ENCODE measurements around the gene SUGCT. TPM values are rescaled to one million over a fixed set of nuclear protein-coding genes. Genes with fewer than 3 reads are reported as not detected.

Gene SUGCT
- total RNA-seq, 1 donor from 2014 or later, result 7.1 TPM

DNA sequence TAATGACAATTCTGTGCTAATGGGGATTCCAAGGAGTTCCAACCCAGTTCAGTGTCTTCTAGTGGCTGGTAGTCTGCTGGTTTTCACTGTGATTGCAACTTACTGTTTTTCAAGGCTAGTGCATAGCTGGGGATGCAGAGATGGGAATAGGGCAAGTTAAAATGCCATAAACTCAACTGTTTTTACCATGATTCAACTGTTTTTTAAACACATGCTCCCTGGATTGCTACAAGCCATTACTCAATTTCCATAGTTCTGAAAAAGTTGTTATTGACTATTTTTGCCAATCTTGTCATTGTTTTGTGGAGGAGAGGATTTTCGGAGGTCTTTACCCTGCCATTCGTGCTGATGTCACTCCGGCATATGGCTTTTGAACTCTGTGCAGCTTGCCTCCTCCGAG is 245.3 kb downstream of the SUGCT start:
- TF ChIP-seq CTCF (conservative IDR thresholded peaks at IDR 0.05), result no peak
- Mint-ChIP-seq H3K4me1 (ENCODE audit: unreplicated experiment) (no peaks in the 10 kb centered on the region), H3K4me3 (no peak overlapping the region), H3K9me3 (no peaks in the 10 kb centered on the region), H3K27me3 (no peaks in the 10 kb centered on the region), H3K36me3 (no peaks in the 10 kb centered on the region), H3K27ac (no peak overlapping the region)
- no peak for DNase-seq (ENCODE audit: extremely low spot score, unreplicated experiment)

DNA sequence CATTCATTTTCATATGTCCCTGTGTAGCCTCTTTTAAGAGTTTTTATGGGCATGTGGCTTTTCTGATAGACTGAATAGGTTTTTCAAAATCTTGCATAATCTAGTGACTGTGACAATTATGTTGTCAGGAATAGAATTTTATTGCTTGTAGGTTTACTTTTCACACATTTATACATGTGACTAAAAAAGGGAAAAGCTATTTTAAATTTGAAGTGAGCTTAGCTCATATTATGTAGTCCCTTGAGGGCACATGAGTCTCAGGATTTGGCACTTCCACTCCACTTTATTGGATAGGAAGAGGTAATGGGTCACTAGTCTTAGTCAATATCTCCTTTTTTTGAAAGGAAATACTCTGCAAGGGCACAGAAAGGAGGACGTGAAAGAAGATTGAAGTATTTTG is 247.3 kb downstream of the SUGCT start:
- Mint-ChIP-seq H3K27ac (no peak overlapping the region), H3K27me3 (no peaks in the 10 kb centered on the region), H3K9me3 (no peaks in the 10 kb centered on the region), H3K4me1 (ENCODE audit: unreplicated experiment) (no peaks in the 10 kb centered on the region), H3K36me3 (no peaks in the 10 kb centered on the region), H3K4me3 (no peak overlapping the region)
- no peak for TF ChIP-seq CTCF (conservative IDR thresholded peaks at IDR 0.05)
- no peak for DNase-seq (ENCODE audit: extremely low spot score, unreplicated experiment)

DNA sequence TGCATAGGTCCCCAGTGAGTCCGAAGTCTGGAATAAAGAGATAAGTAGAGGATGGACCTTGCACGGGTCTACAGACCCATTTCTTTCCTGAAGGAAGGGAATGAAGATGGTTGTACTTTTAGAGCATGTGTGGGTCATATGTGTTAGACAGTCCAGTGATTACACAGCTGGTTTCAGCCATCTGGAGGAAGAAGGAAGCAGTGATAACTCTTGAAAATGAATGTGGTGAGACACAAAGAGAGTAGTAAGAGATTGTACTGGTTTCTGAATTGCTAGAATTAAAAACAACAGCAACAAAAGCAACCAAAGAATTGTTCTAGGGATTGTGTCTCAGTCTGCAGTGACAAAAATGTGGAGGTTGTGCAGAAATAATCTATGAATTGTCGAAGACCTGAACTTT is 258.9 kb downstream of the SUGCT start:
- no peak for TF ChIP-seq CTCF (conservative IDR thresholded peaks at IDR 0.05)
- H3K9me3 Mint-ChIP-seq, result no peaks in the 10 kb centered on the region
- H3K27me3 Mint-ChIP-seq, result no peaks in the 10 kb centered on the region
- DNase-seq (ENCODE audit: extremely low spot score, unreplicated experiment), result no peak
- H3K4me1 Mint-ChIP-seq (ENCODE audit: unreplicated experiment), result no peaks in the 10 kb centered on the region
- H3K36me3 Mint-ChIP-seq, result no peaks in the 10 kb centered on the region
- H3K27ac Mint-ChIP-seq, result no peak overlapping the region
- H3K4me3 Mint-ChIP-seq, result no peak overlapping the region

DNA sequence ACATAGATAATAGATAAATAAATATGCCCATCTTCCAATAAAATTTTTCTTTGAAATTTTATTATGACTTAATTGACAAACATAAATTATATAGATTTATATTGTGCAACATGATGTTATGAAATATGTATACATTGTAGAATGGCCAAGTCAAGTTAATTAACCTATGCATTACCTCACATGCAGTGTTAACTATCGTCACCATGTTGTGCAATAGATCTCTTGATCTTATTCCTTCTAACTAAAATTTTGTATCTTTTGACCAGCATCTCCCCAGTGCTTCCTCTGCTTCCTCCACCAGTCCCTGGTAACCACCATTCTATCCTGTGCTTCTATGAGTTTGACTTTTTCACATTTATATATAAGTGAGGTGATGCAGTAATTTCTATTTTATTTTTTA is 259.6 kb downstream of the SUGCT start:
- no peak for DNase-seq (ENCODE audit: extremely low spot score, unreplicated experiment)
- Mint-ChIP-seq H3K27ac (no peak overlapping the region), H3K9me3 (no peaks in the 10 kb centered on the region), H3K4me1 (ENCODE audit: unreplicated experiment) (no peaks in the 10 kb centered on the region), H3K36me3 (no peaks in the 10 kb centered on the region), H3K4me3 (no peak overlapping the region), H3K27me3 (no peaks in the 10 kb centered on the region)
- no peak for TF ChIP-seq CTCF (conservative IDR thresholded peaks at IDR 0.05)

- no peaks in the 10 kb centered on the region for H3K27me3 Mint-ChIP-seq
- H3K9me3 Mint-ChIP-seq, result no peaks in the 10 kb centered on the region
- H3K27ac Mint-ChIP-seq, result no peak overlapping the region
Measured at GRCh38 chr7:40400525-40400924, 265.7 kb downstream of the SUGCT start.

More at GRCh38 chr7:40400525-40400924, 265.7 kb downstream of the SUGCT start:
- Mint-ChIP-seq H3K4me3 (no peak overlapping the region), H3K4me1 (ENCODE audit: unreplicated experiment) (no peaks in the 10 kb centered on the region), H3K36me3 (no peaks in the 10 kb centered on the region)
- TF ChIP-seq CTCF (conservative IDR thresholded peaks at IDR 0.05), result no peak
- no peak for DNase-seq (ENCODE audit: extremely low spot score, unreplicated experiment)

All from type B pancreatic cell (in vitro differentiated cells).